Activated CD4-positive, alpha-beta memory T cell treated with anti-CD3 and anti-CD28 coated beads for 36 hours (primary cell): ENCODE data around the gene SERPINA10. TPM values are rescaled to one million over a fixed set of nuclear protein-coding genes. Genes with fewer than 3 reads are reported as not detected.
"Not testable (repeated sequence)": the region's sequence is repeated elsewhere in the genome, so short reads cannot be mapped to it uniquely, and the experiment has no call there.

ENCODE experiments used
- CTCF ChIA-PET: fragments of 350-600 bp; sonication (Branson Sonifier 250); formaldehyde crosslinking; loops from one replicate; lab custom pipeline; 2021; ENCODE audit warnings: antibody characterized with exemption, inconsistent platforms; lab: Charles Lee
- POLR2A ChIA-PET: fragments of 350-600 bp; sonication (Branson Sonifier 250); formaldehyde crosslinking; loops from one replicate; lab custom pipeline; 2021; ENCODE audit warnings: antibody characterized with exemption; lab: Charles Lee
- DNase-seq: peaks from one replicate; pipeline ENCODE4 v3.0.0-alpha.2; 2020
- H3K27ac Mint-ChIP-seq: one replicate; pipeline ENCODE4 v1.8.0; 2021; ENCODE audit warnings: mixed read lengths
- H3K27me3 Mint-ChIP-seq: one replicate; pipeline ENCODE4 v1.8.0; 2021; ENCODE audit warnings: mixed read lengths
- H3K36me3 Mint-ChIP-seq: one replicate; pipeline ENCODE4 v1.8.0; 2021; ENCODE audit warnings: mixed read lengths
- H3K4me1 Mint-ChIP-seq: one replicate; pipeline ENCODE4 v1.8.0; 2021; ENCODE audit warnings: low read depth, mixed read lengths
- H3K4me3 Mint-ChIP-seq: one replicate; pipeline ENCODE4 v1.8.0; 2021; ENCODE audit warnings: mild to moderate bottlenecking, mixed read lengths
- H3K9me3 Mint-ChIP-seq: one replicate; pipeline ENCODE4 v1.8.0; 2021; ENCODE audit warnings: mixed read lengths
- intact Hi-C: fragments of 100-400 bp; cut with micrococcal nuclease; formaldehyde crosslinking; loops from one replicate; pipeline ENCODE4 v1.15.1; 2023
- total RNA-seq, 2 experiments: library from RNA; stranded (reverse); gene quantifications; one replicate each; pipeline ENCODE4 v1.2.3, GENCODE V29; 2021

Gene SERPINA10
- total RNA-seq, 2 experiments from 2014 or later: not detected

DNA sequence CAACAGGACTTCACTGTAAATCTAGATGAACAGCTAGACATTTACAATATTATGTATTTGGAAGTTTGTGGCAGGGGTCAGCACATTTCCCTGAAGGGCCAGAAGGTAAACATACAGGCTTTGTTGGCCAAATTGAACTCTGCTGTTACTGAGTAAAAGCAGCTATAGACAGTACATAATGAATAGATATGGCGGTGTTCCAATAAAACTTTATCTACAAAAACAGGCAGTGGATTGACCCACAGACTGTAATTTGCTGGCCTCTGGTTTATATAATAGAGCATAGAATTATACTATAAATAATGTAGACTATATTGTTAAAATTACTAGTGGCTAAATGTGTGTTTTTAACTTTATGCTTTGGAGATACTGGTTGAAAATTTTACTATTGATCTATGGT lies 25.7 kb downstream of the SERPINA10 start:
- DNase-seq: no peak
- Mint-ChIP-seq H3K4me3 (no peak overlapping the region), H3K9me3 (peaks cover 8% of the 10 kb centered on the region), H3K4me1 (no peaks in the 10 kb centered on the region), H3K27ac (no peak overlapping the region), H3K27me3 (no peaks in the 10 kb centered on the region), H3K36me3 (peaks cover 29% of the 10 kb centered on the region)
- intact Hi-C loops: no loop called here
- CTCF ChIA-PET: no interaction called here
- POLR2A ChIA-PET: no interaction called here

GRCh38 chr14:94264195-94264594 lies 28.9 kb downstream of the SERPINA10 start:
- intact Hi-C loops, H3K27ac Mint-ChIP-seq, POLR2A ChIA-PET, H3K27me3 Mint-ChIP-seq, H3K4me1 Mint-ChIP-seq, CTCF ChIA-PET, H3K4me3 Mint-ChIP-seq, DNase-seq: not testable (repeated sequence)
- peaks cover 47% of the 10 kb centered on the region for H3K36me3 Mint-ChIP-seq
- peaks cover 18% of the 10 kb centered on the region for H3K9me3 Mint-ChIP-seq

GRCh38 chr14:94244182-94244581 lies 48.9 kb downstream of the SERPINA10 start:
- CTCF ChIA-PET: interaction anchor here (0.7 kb wide), 1 partner anchor 145 kb away, joined by 4 read pairs; no protein-coding TSS in a partner anchor
- H3K4me3 Mint-ChIP-seq: no peak overlapping the region
- no peak overlapping the region for H3K27ac Mint-ChIP-seq
- peaks cover 24% of the 10 kb centered on the region for H3K36me3 Mint-ChIP-seq
- H3K27me3 Mint-ChIP-seq: no peaks in the 10 kb centered on the region
- no peaks in the 10 kb centered on the region for H3K9me3 Mint-ChIP-seq
- H3K4me1 Mint-ChIP-seq: no peaks in the 10 kb centered on the region
- no peak for DNase-seq
- POLR2A ChIA-PET: no interaction called here
- intact Hi-C loops: no loop called here

DNA sequence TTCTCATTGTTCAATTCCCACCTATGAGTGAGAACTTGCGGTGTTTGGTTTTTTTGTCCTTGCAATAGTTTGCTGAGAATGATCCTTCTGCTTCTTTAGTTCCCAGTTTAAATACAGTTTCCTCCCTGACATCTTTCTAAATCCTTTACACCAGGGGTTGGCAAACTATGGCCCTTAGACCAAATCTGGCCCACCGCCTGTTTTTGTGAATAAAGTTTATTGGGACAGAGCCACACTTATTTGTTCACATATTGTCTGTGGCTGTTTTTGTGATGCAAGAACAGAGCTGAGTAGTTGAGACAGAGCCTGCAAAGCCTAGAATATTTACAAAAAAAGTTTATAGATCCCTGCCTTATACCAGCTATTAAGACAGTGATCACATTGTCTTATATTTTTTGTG lies 53.7 kb downstream of the SERPINA10 start:
- POLR2A ChIA-PET: no interaction called here
- Mint-ChIP-seq H3K4me1 (peaks cover 16% of the 10 kb centered on the region), H3K4me3 (no peak overlapping the region), H3K36me3 (peaks cover 20% of the 10 kb centered on the region), H3K9me3 (no peaks in the 10 kb centered on the region), H3K27ac (no peak overlapping the region), H3K27me3 (no peaks in the 10 kb centered on the region)
- DNase-seq: no peak
- CTCF ChIA-PET: no interaction called here
- intact Hi-C loops: no loop called here

DNA sequence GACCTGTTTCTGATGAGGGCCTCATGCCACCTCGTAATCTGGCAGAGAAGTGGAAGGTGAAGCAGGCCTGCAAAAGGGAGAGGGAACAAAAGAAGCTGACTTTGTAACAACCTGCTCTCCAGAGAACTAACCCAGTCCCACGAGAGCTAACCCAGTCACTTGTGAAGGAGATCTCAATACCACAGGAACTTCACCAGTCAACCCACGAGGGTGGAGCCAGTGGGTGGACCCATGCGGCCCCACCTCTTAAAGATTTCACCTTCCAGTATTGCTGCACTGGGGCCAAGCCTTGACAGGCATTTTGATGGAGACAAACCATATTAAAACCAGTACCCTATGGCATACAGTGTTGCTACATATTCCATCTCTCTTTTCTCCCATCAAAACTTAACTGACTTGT lies 55.1 kb downstream of the SERPINA10 start:
- Mint-ChIP-seq H3K27ac (peak overlapping the region; percentile 29), H3K9me3 (no peaks in the 10 kb centered on the region), H3K36me3 (peaks cover 15% of the 10 kb centered on the region), H3K4me1 (peaks cover 16% of the 10 kb centered on the region), H3K4me3 (no peak overlapping the region), H3K27me3 (no peaks in the 10 kb centered on the region)
- DNase-seq: peak; percentile 16
- ChIA-PET POLR2A (no interaction called here), CTCF (no interaction called here)
- intact Hi-C loops: no loop called here

DNA sequence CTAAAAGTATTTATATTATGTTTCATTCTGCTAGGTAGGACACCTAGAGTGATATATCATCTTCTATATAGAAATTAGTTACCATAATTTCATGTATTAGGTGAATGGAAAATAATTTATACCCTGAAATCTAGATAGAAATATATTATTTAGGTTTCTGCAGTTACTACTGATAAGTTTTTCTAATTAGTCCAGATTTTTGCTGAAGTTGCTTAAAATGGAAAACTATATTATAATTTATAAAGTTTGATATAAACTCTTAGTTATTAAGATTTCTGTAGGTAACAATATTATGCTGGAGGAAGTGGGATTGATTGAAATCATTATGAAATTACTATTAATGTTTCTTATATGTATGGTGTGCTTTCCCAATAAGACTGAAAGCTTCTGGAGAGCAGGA lies 56.0 kb downstream of the SERPINA10 start:
- peaks cover 16% of the 10 kb centered on the region for H3K4me1 Mint-ChIP-seq
- CTCF ChIA-PET: no interaction called here
- no peak for DNase-seq
- peaks cover 14% of the 10 kb centered on the region for H3K36me3 Mint-ChIP-seq
- POLR2A ChIA-PET: no interaction called here
- H3K4me3 Mint-ChIP-seq: no peak overlapping the region
- H3K27me3 Mint-ChIP-seq: no peaks in the 10 kb centered on the region
- no peak overlapping the region for H3K27ac Mint-ChIP-seq
- intact Hi-C loops: no loop called here
- H3K9me3 Mint-ChIP-seq: no peaks in the 10 kb centered on the region

Other genes starting within 250 kb of the SERPINA10 start
- gene DDX24, start 212.1 kb downstream of the SERPINA10 start, total RNA-seq: 100 to 1,000 TPM; 241 to 252 TPM
- 10 to 100 TPM; 35.3 to 42.7 TPM for gene IFI27L1, start 212.0 kb downstream of the SERPINA10 start, total RNA-seq
- 1 to 10 TPM; 2.3 to 3.1 TPM for gene IFI27, start 182.5 kb downstream of the SERPINA10 start, total RNA-seq
- gene IFI27L2, start 163.7 kb downstream of the SERPINA10 start, total RNA-seq: 10 to 100 TPM; 69.3 to 74.4 TPM
- gene PPP4R4, start 118.9 kb downstream of the SERPINA10 start, total RNA-seq: 10 to 100 TPM; 17.0 to 19.2 TPM
- gene SERPINA6, start 30.1 kb upstream of the SERPINA10 start, total RNA-seq: not detected
- gene SERPINA2, start 73.4 kb upstream of the SERPINA10 start, total RNA-seq: not detected
- gene SERPINA1, start 95.3 kb upstream of the SERPINA10 start, total RNA-seq: 10 to 100 TPM; 22.1 to 24.5 TPM
- not detected for gene SERPINA11, start 159.5 kb upstream of the SERPINA10 start, total RNA-seq
- gene SERPINA9, start 182.9 kb upstream of the SERPINA10 start, total RNA-seq: not detected
- not detected for gene SERPINA12, start 216.2 kb upstream of the SERPINA10 start, total RNA-seq